H1 (cell line): Measurements from ENCODE around the gene SERTAD2. TPM values are rescaled to one million over a fixed set of nuclear protein-coding genes. Genes with fewer than 3 reads are reported as not detected.

Experiments used
- CTCF ChIA-PET: fragments of 300-600 bp; sonication (Branson Sonifier 250); formaldehyde crosslinking; loops from one replicate; lab custom pipeline; 2021; ENCODE audit not compliant: partially characterized antibody; lab: Charles Lee
- POLR2A ChIA-PET: fragments of 300-600 bp; sonication (Branson Sonifier 250); formaldehyde crosslinking; loops from one replicate; lab custom pipeline; 2021; ENCODE audit warnings: inconsistent platforms; ENCODE audit not compliant: partially characterized antibody; lab: Charles Lee
- DNase-seq, 2 experiments: peaks; one replicate each; pipeline versions ENCODE4 v3.0.0 to v3.0.0-alpha.2; 2010 to 2022; ENCODE audit warnings: low spot score in 2 of 2, low read depth in 1 of 2, mixed read lengths in 1 of 2
- FAIRE-seq: peaks from 2 replicates; lab custom pipeline; 2011; peaks lifted over from hg19 to GRCh38; lab: Jason Lieb, UNC
- H2AFZ ChIP-seq: 2 replicates; pipeline ENCODE4 v1.8.1; 2012; ENCODE audit warnings: low read length, inconsistent platforms
- H2AK5ac ChIP-seq: 2 replicates; pipeline ENCODE4 v1.6.1; 2013; ENCODE audit warnings: low read depth, low read length
- H2BK120ac ChIP-seq: replicated peaks from 2 replicates; pipeline ENCODE3; 2013; ENCODE audit warnings: low read depth, low read length, inconsistent platforms
- H2BK12ac ChIP-seq: 2 replicates; pipeline ENCODE4 v1.6.1; 2013; ENCODE audit warnings: low read depth, low read length
- H2BK15ac ChIP-seq: 2 replicates; pipeline ENCODE4 v1.6.1; 2013; ENCODE audit warnings: low read length
- H2BK20ac ChIP-seq: 2 replicates; pipeline ENCODE4 v1.6.1; 2013; ENCODE audit warnings: low read length
- H2BK5ac ChIP-seq: 2 replicates; pipeline ENCODE4 v1.6.1; 2013; ENCODE audit warnings: low read depth, low read length
- H3K14ac ChIP-seq: 2 replicates; pipeline ENCODE4 v1.6.1; 2013; ENCODE audit warnings: inconsistent platforms; ENCODE audit not compliant: insufficient read length
- H3K18ac ChIP-seq: 2 replicates; pipeline ENCODE4 v1.6.1; 2013; ENCODE audit warnings: low read length; ENCODE audit errors: extremely low read depth
- H3K23ac ChIP-seq: 2 replicates; pipeline ENCODE4 v1.6.1; 2013; ENCODE audit warnings: inconsistent platforms; ENCODE audit not compliant: insufficient read length
- H3K23me2 ChIP-seq: 2 replicates; pipeline ENCODE4 v1.6.1; 2013; ENCODE audit warnings: low read depth, low read length
- H3K27ac ChIP-seq: 2 replicates; pipeline ENCODE4 v1.6.1; 2011; ENCODE audit warnings: low read depth, low read length, inconsistent platforms
- H3K27me3 ChIP-seq, 4 experiments: replicated peaks in 1 of 4; 1 replicate in 1 of 4; 2 replicates in 3 of 4; pipeline versions ENCODE4 v1.6.1 to v1.8.1; 2011 to 2013; ENCODE audit warnings: low read length in 3 of 4, mild to moderate bottlenecking in 3 of 4, inconsistent platforms in 2 of 4, mixed read lengths in 2 of 4, moderate library complexity in 1 of 4; ENCODE audit not compliant: control insufficient read depth in 3 of 4, insufficient read depth in 3 of 4; ENCODE audit errors: extremely low read depth in 1 of 4
- H3K36me3 ChIP-seq, 4 experiments: 2 replicates each; pipeline versions ENCODE4 v1.6.1 to v1.8.1; 2011 to 2013; ENCODE audit warnings: mild to moderate bottlenecking in 4 of 4, low read length in 3 of 4, moderate library complexity in 2 of 4, control low read depth in 1 of 4, inconsistent platforms in 1 of 4; ENCODE audit not compliant: insufficient read depth in 4 of 4, control insufficient read depth in 2 of 4
- H3K4ac ChIP-seq: replicated peaks from 2 replicates; pipeline ENCODE3; 2013; ENCODE audit warnings: low read length, low read depth, mixed read lengths, inconsistent platforms; ENCODE audit not compliant: insufficient read length
- H3K4me1 ChIP-seq, 4 experiments: replicated peaks in 1 of 4; 1 replicate in 1 of 4; 2 replicates in 3 of 4; pipeline versions ENCODE4 v1.6.1 to v1.8.1; 2011 to 2013; ENCODE audit warnings: low read length in 3 of 4, inconsistent platforms in 2 of 4, mixed read lengths in 1 of 4; ENCODE audit not compliant: insufficient read depth in 4 of 4, control insufficient read depth in 3 of 4
- H3K4me2 ChIP-seq, 2 experiments: 2 replicates each; pipeline versions ENCODE4 v1.6.1 to v1.8.1; 2011 to 2013; ENCODE audit warnings: low read depth in 2 of 2, low read length in 2 of 2, control low read depth in 1 of 2, inconsistent platforms in 1 of 2, mild to moderate bottlenecking in 1 of 2; ENCODE audit not compliant: insufficient read depth in 1 of 2
- H3K4me3 ChIP-seq, 4 experiments: fragments of 200-600, 300-600 bp in 1 of 4; sonication (generic), shearing (Covaris generic), sonication (Bioruptor Twin) in 1 of 4; 2 replicates each; pipeline versions ENCODE4 v1.5.1 to v1.8.1; 2011 to 2016; ENCODE audit warnings: low read length in 4 of 4, low read depth in 3 of 4, control low read depth in 2 of 4, inconsistent platforms in 2 of 4, mild to moderate bottlenecking in 2 of 4, mixed read lengths in 1 of 4, moderate library complexity in 1 of 4; ENCODE audit not compliant: insufficient read depth in 2 of 4; ENCODE audit errors: extremely low read depth in 1 of 4
- H3K56ac ChIP-seq: replicated peaks from 2 replicates; pipeline ENCODE3; 2013; ENCODE audit warnings: low read depth, mild to moderate bottlenecking, mixed read lengths, low read length, inconsistent platforms; ENCODE audit not compliant: insufficient read length
- H3K79me1 ChIP-seq: 2 replicates; pipeline ENCODE4 v1.6.1; 2013; ENCODE audit warnings: low read depth, low read length, control low read depth
- H3K79me2 ChIP-seq, 2 experiments: 2 replicates each; pipeline versions ENCODE4 v1.6.1 to v1.8.1; 2012 to 2013; ENCODE audit warnings: low read length in 2 of 2, mild to moderate bottlenecking in 2 of 2, inconsistent platforms in 1 of 2; ENCODE audit not compliant: insufficient read depth in 2 of 2, control insufficient read depth in 1 of 2
- H3K9ac ChIP-seq, 4 experiments: replicated peaks in 1 of 4; 1 replicate in 1 of 4; 2 replicates in 3 of 4; pipeline versions ENCODE4 v1.6.1 to v1.8.1; 2011 to 2013; ENCODE audit warnings: low read depth in 3 of 4, low read length in 3 of 4, control low read depth in 2 of 4, mild to moderate bottlenecking in 2 of 4, moderate library complexity in 2 of 4, inconsistent platforms in 1 of 4; ENCODE audit errors: extremely low read depth in 1 of 4
- H3K9me3 ChIP-seq, 2 experiments: 2 replicates each; pipeline versions ENCODE4 v1.6.1 to v1.8.1; 2012 to 2013; ENCODE audit warnings: mild to moderate bottlenecking in 2 of 2, moderate library complexity in 2 of 2, control low read depth in 1 of 2, inconsistent platforms in 1 of 2, low read depth in 1 of 2, low read length in 1 of 2, mixed read lengths in 1 of 2; ENCODE audit not compliant: insufficient read depth in 2 of 2
- H4K20me1 ChIP-seq, 2 experiments: replicated peaks in 1 of 2; 2 replicates each; pipeline versions ENCODE3 to v1.8.1; 2011 to 2013; ENCODE audit warnings: inconsistent platforms in 2 of 2, low read length in 2 of 2, mild to moderate bottlenecking in 1 of 2; ENCODE audit not compliant: insufficient read depth in 2 of 2, control insufficient read depth in 1 of 2
- H4K5ac ChIP-seq: 2 replicates; pipeline ENCODE4 v1.6.1; 2013; ENCODE audit warnings: low read length, low read depth, mixed read lengths, inconsistent platforms; ENCODE audit not compliant: insufficient read length
- H4K8ac ChIP-seq: 2 replicates; pipeline ENCODE4 v1.8.0; 2013; ENCODE audit warnings: mild to moderate bottlenecking, moderate library complexity, low read length, inconsistent platforms; ENCODE audit not compliant: insufficient read depth; ENCODE audit errors: extremely low read depth
- H4K91ac ChIP-seq: replicated peaks from 2 replicates; pipeline ENCODE3; 2013; ENCODE audit warnings: low read length, mixed read lengths, inconsistent platforms; ENCODE audit not compliant: insufficient read length
- ATF2 ChIP-seq: IDR thresholded peaks from 2 replicates; pipeline ENCODE4 v1.6.1; 2012; ENCODE audit warnings: low read length, inconsistent platforms
- CHD2 ChIP-seq: IDR thresholded peaks from 2 replicates; pipeline ENCODE4 v1.6.1; 2012; ENCODE audit warnings: low read length, improper control_type of control experiment
- FOSL1 ChIP-seq: IDR thresholded peaks from 2 replicates; pipeline ENCODE4 v1.6.1; 2011; ENCODE audit warnings: mild to moderate bottlenecking, low read depth, low read length, moderate library complexity; ENCODE audit not compliant: insufficient read depth
- HDAC6 ChIP-seq: IDR thresholded peaks from one replicate; pipeline ENCODE4 v1.7.1; 2012; ENCODE audit warnings: low read depth, mild to moderate bottlenecking, inconsistent platforms, low read length, moderate library complexity
- NRF1 ChIP-seq: IDR thresholded peaks from 2 replicates; pipeline ENCODE4 v1.6.1; 2011; ENCODE audit warnings: mild to moderate bottlenecking, low read depth, low read length, improper control_type of control experiment
- POLR2A ChIP-seq, 2 experiments: IDR thresholded peaks; 1 replicate in 1 of 2; 2 replicates in 1 of 2; pipeline ENCODE4 v1.6.1; 2011; ENCODE audit warnings: low read depth in 2 of 2, low read length in 2 of 2, mild to moderate bottlenecking in 2 of 2; ENCODE audit errors: control extremely low read depth in 1 of 2
- SAP30 ChIP-seq: fragments of 300-600 bp; sonication (generic); IDR thresholded peaks from 2 replicates; pipeline ENCODE4 v1.7.1; 2012; ENCODE audit warnings: low read length, moderate library complexity, mild to moderate bottlenecking, inconsistent platforms; ENCODE audit not compliant: insufficient read depth, insufficient replicate concordance
- SP4 ChIP-seq: IDR thresholded peaks from 2 replicates; pipeline ENCODE4 v1.6.1; 2012; ENCODE audit warnings: low read length, inconsistent platforms
- SUZ12 ChIP-seq: fragments of 200-600 bp; sonication (generic); IDR thresholded peaks from 2 replicates; pipeline ENCODE4 v1.6.1; 2012; ENCODE audit warnings: mild to moderate bottlenecking, inconsistent platforms, low read length, moderate library complexity, mixed read lengths
- WGBS, 2 experiments: shearing (Covaris generic) in 1 of 2; methylation state at CpG; one replicate each; pipeline versions ENCODE4 v1.1.6 to v1.1.7; 2013 to 2015; ENCODE audit warnings: low lambda C conversion rate in 2 of 2, mixed read lengths in 2 of 2, inconsistent platforms in 1 of 2, low coverage in 1 of 2, missing lambda C conversion rate in 1 of 2; ENCODE audit not compliant: insufficient replicate concordance in 2 of 2, insufficient coverage in 1 of 2, insufficient read length in 1 of 2; ENCODE audit errors: extremely low coverage in 1 of 2, missing lambda C conversion rate in 1 of 2; 5-methylcytosine and 5-hydroxymethylcytosine counted together
- polyA plus RNA-seq, 7 experiments: library from polyadenylated mRNA; depleted of rRNA in 3 of 7; stranded (reverse) in 5 of 7; unstranded in 2 of 7; fragments of >200 nt in 5 of 7; fragments of 200-250 nt in 2 of 7; gene quantifications; 1 replicate in 5 of 7; 2 replicates in 1 of 7; 4 replicates in 1 of 7; pipeline versions ENCODE4 v1.2.1 to v1.2.3, GENCODE V29; 2011 to 2013; ENCODE audit warnings: missing spikeins in 2 of 7, mixed read lengths in 2 of 7
- total RNA-seq: library from RNA; stranded (reverse); fragmentation: NEBNext Ultra II Directional; extraction: Animal tissue kit (Norgen Biotek cat#: 25700); gene quantifications from 2 replicates; pipeline ENCODE4 v1.2.1, GENCODE V29; 2021
- TF ChIP-seq, protein P1 (sequence below): IDR thresholded peaks from 2 replicates; pipeline ENCODE4 v1.6.1; 2012; ENCODE audit warnings: inconsistent platforms

The SERTAD2 gene
- total and polyA plus RNA-seq, 2 of the 8 experiments (the other 6 are each of a cell fraction or from before 2014, with no cell fraction given): 2.9 to 4.5 TPM

DNA sequence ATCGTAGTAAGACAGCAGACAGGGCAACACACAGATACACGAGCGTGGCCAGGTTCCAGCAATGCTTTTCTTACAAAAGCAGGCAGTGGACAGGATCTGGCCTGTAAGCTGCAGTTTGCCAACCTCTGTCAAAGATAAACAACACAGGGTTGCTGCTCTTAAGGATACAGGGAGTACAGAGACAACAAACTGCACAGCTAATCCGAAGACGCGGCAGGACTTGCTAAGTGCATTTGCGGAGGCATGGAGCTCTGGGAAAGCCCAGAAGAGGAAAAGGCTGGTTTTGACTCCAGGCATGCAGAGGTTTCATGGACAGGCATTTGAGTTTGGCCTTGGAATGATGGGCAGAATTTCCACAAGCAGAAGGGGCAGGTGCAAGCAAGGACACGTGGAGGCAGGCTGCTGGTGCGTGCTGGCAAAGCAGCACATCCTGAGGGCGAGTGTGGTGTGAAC lies 24.4 kb downstream of the SERTAD2 start:
- no peak overlapping the region for H3K18ac ChIP-seq
- H3K36me3 ChIP-seq: no peaks in the 10 kb centered on the region
- FAIRE-seq: no peak
- POLR2A ChIA-PET: interaction anchor here (0.6 kb wide), 1 partner anchor 550 kb away, joined by 3 read pairs; no protein-coding TSS in a partner anchor
- H3K79me2 ChIP-seq: no peaks in the 10 kb centered on the region
- no peaks in the 10 kb centered on the region for H3K27me3 ChIP-seq
- no peaks in the 10 kb centered on the region for H3K9me3 ChIP-seq
- CTCF ChIA-PET: interaction anchor here (0.9 to 27.4 kb wide), 8 partner anchors 7 to 244 kb away, joined by 3 to 389 read pairs (median 16); partner anchors contain the start of gene SERTAD2
- H3K27ac ChIP-seq: no peak overlapping the region
- H2BK120ac ChIP-seq: no peak overlapping the region
- peaks cover 5 to 8% (median 5%) of the 10 kb centered on the region in 4 experiments; a peak in 4 of 7 replicates for H3K4me1 ChIP-seq
- no peak overlapping the region for H2BK15ac ChIP-seq
- no peak overlapping the region for H3K4ac ChIP-seq
- H4K91ac ChIP-seq: no peak overlapping the region
- H2BK12ac ChIP-seq: no peak overlapping the region
- H3K4me2 ChIP-seq: no peak overlapping the region
- no peak overlapping the region for H3K9ac ChIP-seq
- H2AFZ ChIP-seq: no peak overlapping the region
- no peak overlapping the region for H3K4me3 ChIP-seq
- H3K56ac ChIP-seq: no peak overlapping the region
- no peak for DNase-seq
- WGBS, 2 experiments: 93% methylated on average over 10 of the region's 10 CpGs; no CpG with 5 or more reads in 1 of the 2 experiments
- H4K5ac ChIP-seq: no peak overlapping the region
- no peaks in the 10 kb centered on the region for H4K20me1 ChIP-seq
- no peak overlapping the region for H2BK20ac ChIP-seq
- H3K23ac ChIP-seq: no peak overlapping the region
- no peak overlapping the region for H2AK5ac ChIP-seq
- H2BK5ac ChIP-seq: no peak overlapping the region
- H4K8ac ChIP-seq: no peak overlapping the region
- no peaks in the 10 kb centered on the region for H3K23me2 ChIP-seq
- no peaks in the 10 kb centered on the region for H3K79me1 ChIP-seq
- no peak overlapping the region for H3K14ac ChIP-seq
- TF ChIP-seq HDAC6 (no peak), NRF1 (no peak), POLR2A (IDR thresholded peaks at IDR 0.05; ENCODE audit: control extremely low read depth in 1 of 2, low read depth in 2 of 2, low read length in 2 of 2) (no peak), SAP30 (no peak), ATF2 (no peak), FOSL1 (no peak), CHD2 (no peak), SP4 (no peak), SUZ12 (no peak)
- TF ChIP-seq, protein P1, sequence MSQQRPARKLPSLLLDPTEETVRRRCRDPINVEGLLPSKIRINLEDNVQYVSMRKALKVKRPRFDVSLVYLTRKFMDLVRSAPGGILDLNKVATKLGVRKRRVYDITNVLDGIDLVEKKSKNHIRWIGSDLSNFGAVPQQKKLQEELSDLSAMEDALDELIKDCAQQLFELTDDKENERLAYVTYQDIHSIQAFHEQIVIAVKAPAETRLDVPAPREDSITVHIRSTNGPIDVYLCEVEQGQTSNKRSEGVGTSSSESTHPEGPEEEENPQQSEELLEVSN: no peak
